Breast epithelium (tissue), 3 donors: ENCODE data around the gene NUP50.

ENCODE experiments used
- CTCF ChIP-seq, 3 donors: fragments of 450-650 bp; IDR thresholded peaks; one replicate each; pipeline ENCODE4 v1.5.1; 2016 to 2017; ENCODE audit warnings: antibody characterized with exemption in 3 of 3, mild to moderate bottlenecking in 3 of 3, moderate library complexity in 3 of 3
- POLR2AphosphoS5 ChIP-seq, 3 donors: sonication (generic); formaldehyde crosslinking; IDR thresholded peaks; one replicate each; pipeline ENCODE4 v1.6.1; 2017; ENCODE audit warnings: antibody characterized with exemption in 3 of 3

GRCh38 chr22:45216133-45217003, 52.6 kb downstream of the NUP50 start:
- TF ChIP-seq POLR2AphosphoS5 (IDR thresholded peaks at IDR 0.05), result no peak
- no peak for TF ChIP-seq CTCF (IDR thresholded peaks at IDR 0.05)
